ENCODE data around the gene COX4I1.
"Not testable (repeated sequence)": the region's sequence is repeated elsewhere in the genome, so short reads cannot be mapped to it uniquely, and the experiment has no call there.

COX4I1 gene

DNA sequence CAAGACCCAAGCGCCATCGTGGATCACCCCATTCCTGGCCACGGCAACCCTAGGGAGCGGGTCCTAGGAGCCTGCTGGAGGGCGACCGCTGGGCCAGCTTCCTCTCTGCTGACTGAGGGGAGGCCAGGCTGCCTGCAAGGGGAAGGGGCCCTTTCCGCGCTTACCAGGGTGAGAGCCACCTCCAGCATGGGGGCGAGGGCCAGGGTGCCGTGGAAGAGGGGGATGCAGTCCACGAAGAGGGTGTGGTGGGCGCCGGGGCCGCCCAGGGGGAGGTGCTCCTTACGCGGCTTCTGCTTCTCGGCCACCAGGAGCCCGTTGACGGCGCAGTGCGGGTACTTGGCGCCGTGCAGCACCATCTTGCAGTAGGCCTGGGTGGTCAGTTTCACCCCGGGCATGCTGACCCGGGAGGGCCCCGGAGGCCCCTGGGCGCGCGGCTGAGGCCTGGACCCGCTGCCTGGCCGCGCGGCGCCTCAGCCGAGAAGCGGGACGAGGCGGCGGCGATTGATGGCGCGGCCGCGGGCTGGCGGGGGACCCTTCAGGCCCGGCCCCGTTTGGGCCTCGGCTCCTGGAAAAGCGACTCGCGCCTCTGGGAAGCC lies 496 bp upstream of the COX4I1 start:
- Histone ChIP-seq H3K36me3 (peaks cover 58 to 72% (median 66%) of the 10 kb centered on the region in 11 experiments), H3K9ac (peak overlapping the region; percentile 96 to 100 (median 99)), H3K4me3 (peak overlapping the region; percentile 95 to 100 (median 99)), H3K9me3 (replicated peaks in 1 of 11) (no peaks in the 10 kb centered on the region), H3K27ac (peak overlapping the region; percentile 96 to 99 (median 98)), H4K20me1 (peaks cover 70 to 94% (median 87%) of the 10 kb centered on the region in 11 experiments), H3K27me3 (no peaks in the 10 kb centered on the region), H3K4me2 (peak overlapping the region; percentile 93 to 100 (median 97)), H3K4me1 (peaks cover 24 to 47% (median 32%) of the 10 kb centered on the region in 10 experiments)
- TF ChIP-seq Cebpa-rat (IDR thresholded peaks at IDR 0.05), result no peak

DNA sequence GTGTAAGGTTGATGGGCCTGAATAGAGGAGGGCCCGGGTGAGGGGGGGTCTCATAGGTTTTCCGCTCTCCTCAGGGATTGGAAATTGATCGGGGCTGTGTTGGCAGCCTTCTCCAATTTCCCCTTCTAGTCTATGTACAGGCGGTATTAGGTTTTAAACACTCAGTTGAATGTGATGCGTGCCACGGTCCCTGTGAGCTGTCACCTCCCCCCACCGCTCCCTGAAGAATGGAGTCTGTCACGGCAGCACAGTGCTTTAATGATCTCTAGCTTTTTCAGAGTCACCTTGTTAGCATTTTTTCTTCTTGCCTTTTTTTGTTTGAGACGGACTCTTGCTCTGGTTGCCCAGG lies 800 bp downstream of the COX4I1 start:
- Histone ChIP-seq H3K4me2 (peak overlapping the region; percentile 87 to 99 (median 97)), H3K4me3 (peak overlapping the region; percentile 95 to 100 (median 99)), H3K9ac (peak overlapping the region; percentile 96 to 100 (median 99)), H3K27ac (peak overlapping the region; percentile 96 to 99 (median 98)), H3K9me3 (replicated peaks in 1 of 11) (no peaks in the 10 kb centered on the region), H3K36me3 (peaks cover 60 to 72% (median 66%) of the 10 kb centered on the region in 11 experiments), H3K4me1 (peaks cover 24 to 47% (median 32%) of the 10 kb centered on the region in 10 experiments), H4K20me1 (peaks cover 71 to 94% (median 87%) of the 10 kb centered on the region in 11 experiments), H3K27me3 (no peaks in the 10 kb centered on the region)
- TF ChIP-seq Cebpa-rat (IDR thresholded peaks at IDR 0.05), result no peak

DNA sequence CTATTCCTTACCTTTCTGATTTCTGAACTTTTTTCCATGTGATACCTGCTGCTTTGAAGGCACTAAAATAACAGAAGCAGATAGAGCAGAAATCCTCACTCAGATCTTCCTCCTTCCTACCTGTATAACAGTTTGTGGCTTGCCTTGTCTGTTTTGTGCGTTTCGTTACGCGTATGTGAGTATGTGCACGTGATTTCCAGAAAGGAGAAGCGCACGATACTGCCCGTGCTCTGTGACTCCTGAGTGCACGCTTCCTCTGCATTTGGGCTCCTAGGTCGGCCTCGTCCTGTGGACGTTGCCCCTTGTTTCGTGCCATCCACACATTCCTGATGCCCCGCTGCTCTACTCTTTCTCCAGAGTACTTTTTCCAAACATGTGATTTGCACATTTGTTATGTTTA lies 4.1 kb downstream of the COX4I1 start:
- H3K4me2 ChIP-seq, result no peak overlapping the region
- no peak overlapping the region for H3K4me3 ChIP-seq
- H3K9ac ChIP-seq, result no peak overlapping the region; a peak in 1 of 22 replicates
- H3K4me1 ChIP-seq, result peaks cover 11 to 23% (median 20%) of the 10 kb centered on the region in 10 experiments
- H3K27ac ChIP-seq, result no peak overlapping the region
- peaks cover 50 to 78% (median 70%) of the 10 kb centered on the region in 11 experiments for H4K20me1 ChIP-seq
- TF ChIP-seq Cebpa-rat (IDR thresholded peaks at IDR 0.05), result no peak
- no peaks in the 10 kb centered on the region for H3K27me3 ChIP-seq
- H3K9me3 ChIP-seq (replicated peaks in 1 of 11), result peaks cover 0 to 9% (median 4%) of the 10 kb centered on the region in 11 experiments; a peak in 7 of 22 replicates
- peaks cover 64 to 68% (median 66%) of the 10 kb centered on the region in 11 experiments for H3K36me3 ChIP-seq

DNA sequence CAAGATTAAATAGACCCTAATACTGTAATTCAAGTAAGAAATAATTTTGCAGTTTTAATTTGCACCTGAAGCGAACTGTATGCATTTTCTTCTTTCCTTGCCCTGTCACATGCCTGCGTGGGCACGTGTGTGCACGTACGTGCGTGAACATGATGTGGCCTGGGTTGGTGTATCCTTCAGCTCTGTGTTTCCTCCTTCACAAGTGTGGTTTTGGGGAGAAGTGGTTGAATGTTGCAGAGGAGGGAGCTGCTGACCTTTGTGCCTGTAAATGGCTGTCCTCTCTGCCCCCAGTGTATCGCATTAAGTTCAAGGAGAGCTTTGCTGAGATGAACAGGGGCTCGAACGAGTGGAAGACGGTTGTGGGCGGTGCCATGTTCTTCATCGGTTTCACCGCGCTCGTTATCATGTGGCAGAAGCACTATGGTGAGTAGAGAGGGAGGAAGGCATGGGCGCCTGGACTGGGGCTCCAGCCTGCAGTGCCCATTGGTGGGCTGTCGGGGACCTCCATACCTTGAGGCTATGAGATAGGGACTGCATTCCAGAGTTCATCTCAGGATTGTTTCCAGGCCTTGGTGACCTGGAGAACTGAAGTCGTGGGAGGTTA lies 6.0 kb downstream of the COX4I1 start:
- Histone ChIP-seq H3K27me3 (0 out of 22 replicates have a peak, but pooled peaks cover 0 to under 1% (median 0%) of the 10 kb centered on the region in 11 experiments), H3K4me1 (peaks cover 12 to 23% (median 20%) of the 10 kb centered on the region in 10 experiments), H3K27ac (no peak overlapping the region), H3K4me3 (no peak overlapping the region), H3K4me2 (no peak overlapping the region), H3K9ac (no peak overlapping the region), H4K20me1 (peaks cover 34 to 77% (median 63%) of the 10 kb centered on the region in 11 experiments), H3K36me3 (peaks cover 64 to 73% (median 66%) of the 10 kb centered on the region in 11 experiments), H3K9me3 (replicated peaks in 1 of 11) (peaks cover 0 to 9% (median 4%) of the 10 kb centered on the region in 11 experiments; a peak in 7 of 22 replicates)
- TF ChIP-seq Cebpa-rat (IDR thresholded peaks at IDR 0.05), result no peak

DNA sequence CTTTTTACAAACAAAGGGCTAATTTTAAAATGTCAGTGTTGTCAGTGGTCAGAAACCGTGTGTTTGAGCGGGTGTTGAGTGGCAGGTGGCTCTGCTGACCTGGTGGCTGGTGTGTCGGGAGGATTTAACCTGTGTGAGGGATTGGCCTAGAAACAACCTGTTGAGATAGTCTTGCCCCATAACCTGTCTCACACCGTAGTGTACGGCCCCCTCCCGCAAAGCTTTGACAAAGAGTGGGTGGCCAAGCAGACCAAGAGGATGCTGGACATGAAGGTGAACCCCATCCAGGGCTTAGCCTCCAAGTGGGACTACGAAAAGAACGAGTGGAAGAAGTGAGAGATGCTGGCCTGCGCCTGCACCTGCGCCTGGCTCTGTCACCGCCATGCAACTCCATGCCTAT lies 7.0 kb downstream of the COX4I1 start:
- no peak for TF ChIP-seq Cebpa-rat (IDR thresholded peaks at IDR 0.05)
- H3K4me3 ChIP-seq, result no peak overlapping the region
- no peak overlapping the region for H3K27ac ChIP-seq
- H3K4me1 ChIP-seq, result peaks cover 2 to 13% (median 11%) of the 10 kb centered on the region in 10 experiments; a peak in 15 of 20 replicates
- peaks cover 24 to 77% (median 53%) of the 10 kb centered on the region in 11 experiments for H4K20me1 ChIP-seq
- H3K36me3 ChIP-seq, result peaks cover 57 to 64% (median 59%) of the 10 kb centered on the region in 11 experiments
- no peak overlapping the region for H3K4me2 ChIP-seq
- H3K9me3 ChIP-seq (replicated peaks in 1 of 11), result peaks cover 0 to 9% (median 4%) of the 10 kb centered on the region in 11 experiments; a peak in 7 of 22 replicates
- peaks cover 0 to 11% (median 3%) of the 10 kb centered on the region in 11 experiments; a peak in 16 of 22 replicates for H3K27me3 ChIP-seq
- no peak overlapping the region for H3K9ac ChIP-seq

DNA sequence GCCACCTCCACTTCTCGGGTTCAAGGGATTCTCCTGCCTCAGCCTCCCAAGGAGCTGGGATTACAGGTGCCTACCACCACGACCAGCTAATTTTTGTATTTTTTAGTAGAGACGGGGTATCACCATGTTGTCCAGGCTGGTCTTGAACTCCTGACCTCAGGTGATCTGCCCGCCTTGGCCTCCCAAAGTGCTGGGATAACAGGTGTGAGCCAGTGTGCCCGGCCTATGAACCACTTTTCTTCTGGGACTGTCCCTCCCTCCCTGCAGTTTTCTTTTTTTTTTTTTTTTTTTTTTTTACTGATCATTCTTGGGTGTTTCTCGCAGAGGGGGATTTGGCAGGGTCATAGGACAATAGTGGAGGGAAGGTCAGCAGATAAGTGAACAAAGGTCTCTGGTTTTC lies 7.8 kb downstream of the COX4I1 start:
- H3K4me3 ChIP-seq; H3K27ac ChIP-seq; H3K4me1 ChIP-seq; H3K4me2 ChIP-seq; H3K9ac ChIP-seq; H3K9me3 ChIP-seq (replicated peaks in 1 of 11): not testable (repeated sequence)
- Histone ChIP-seq H4K20me1 (peaks cover 16 to 77% (median 45%) of the 10 kb centered on the region in 11 experiments; a peak in 21 of 22 replicates), H3K36me3 (peaks cover 49 to 56% (median 51%) of the 10 kb centered on the region in 11 experiments), H3K27me3 (peaks cover 6 to 19% (median 11%) of the 10 kb centered on the region in 11 experiments; a peak in 20 of 22 replicates)

DNA sequence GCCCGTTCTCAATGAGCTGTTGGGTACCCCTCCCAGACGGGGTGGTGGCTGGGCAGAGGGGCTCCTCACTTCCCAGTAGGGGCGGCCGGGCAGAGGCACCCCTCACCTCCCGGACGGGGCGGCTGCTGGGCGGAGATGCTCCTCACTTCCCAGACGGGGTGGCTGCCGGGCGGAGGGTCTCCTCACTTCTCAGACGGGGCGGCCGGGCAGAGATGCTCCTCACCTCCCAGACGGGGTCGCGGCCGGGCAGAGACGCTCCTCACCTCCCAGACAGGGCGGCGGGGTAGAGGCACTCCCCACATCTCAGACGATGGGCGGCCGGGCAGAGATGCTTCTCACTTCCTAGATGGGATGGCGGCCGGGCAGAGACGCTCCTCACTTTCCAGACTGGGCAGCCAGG lies 8.6 kb downstream of the COX4I1 start:
- peaks cover 6 to 21% (median 18%) of the 10 kb centered on the region in 11 experiments; a peak in 20 of 22 replicates for H3K27me3 ChIP-seq
- H3K27ac ChIP-seq; H3K4me1 ChIP-seq; H3K4me2 ChIP-seq; H3K4me3 ChIP-seq; H3K9me3 ChIP-seq (replicated peaks in 1 of 11); H3K9ac ChIP-seq: not testable (repeated sequence)
- H3K36me3 ChIP-seq, result peaks cover 42 to 49% (median 43%) of the 10 kb centered on the region in 11 experiments
- peaks cover 16 to 77% (median 38%) of the 10 kb centered on the region in 11 experiments; a peak in 21 of 22 replicates for H4K20me1 ChIP-seq

DNA sequence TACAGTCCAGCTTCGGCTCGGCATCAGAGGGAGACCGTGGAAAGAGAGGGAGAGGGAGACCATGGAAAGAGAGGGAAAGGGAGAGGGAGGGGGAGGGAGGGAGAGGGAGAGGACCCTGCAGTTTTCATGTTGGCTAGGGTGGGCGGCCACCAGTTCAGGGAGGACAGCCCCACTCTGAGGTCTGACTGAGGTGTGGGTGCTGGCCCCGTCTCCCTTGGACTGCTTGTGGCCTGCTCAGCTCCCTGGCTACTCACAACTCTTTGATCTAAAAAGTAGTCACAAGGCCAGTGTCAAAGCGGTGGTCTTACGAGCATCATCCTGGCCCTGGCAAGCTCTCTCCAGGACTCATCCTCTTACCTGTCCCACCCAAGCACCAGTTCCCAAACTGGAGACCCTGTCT lies 9.4 kb downstream of the COX4I1 start:
- TF ChIP-seq Cebpa-rat (IDR thresholded peaks at IDR 0.05), result no peak
- Histone ChIP-seq H3K27me3 (peaks cover 6 to 25% (median 21%) of the 10 kb centered on the region in 11 experiments; a peak in 20 of 22 replicates), H4K20me1 (peaks cover 9 to 74% (median 30%) of the 10 kb centered on the region in 11 experiments; a peak in 18 of 22 replicates), H3K4me2 (peak overlapping the region in 5 of 11 experiments; percentile 15 to 40 (median 34); a peak in 5 of 22 replicates), H3K9ac (peak overlapping the region in 1 of 11 experiments; percentile 29; a peak in 1 of 22 replicates), H3K9me3 (replicated peaks in 1 of 11) (peaks cover 0 to 9% (median 4%) of the 10 kb centered on the region in 11 experiments; a peak in 7 of 22 replicates), H3K4me1 (peaks cover 0 to 9% (median 1%) of the 10 kb centered on the region in 10 experiments; a peak in 6 of 20 replicates), H3K4me3 (no peak overlapping the region), H3K36me3 (peaks cover 33 to 47% (median 35%) of the 10 kb centered on the region in 11 experiments), H3K27ac (no peak overlapping the region)

DNA sequence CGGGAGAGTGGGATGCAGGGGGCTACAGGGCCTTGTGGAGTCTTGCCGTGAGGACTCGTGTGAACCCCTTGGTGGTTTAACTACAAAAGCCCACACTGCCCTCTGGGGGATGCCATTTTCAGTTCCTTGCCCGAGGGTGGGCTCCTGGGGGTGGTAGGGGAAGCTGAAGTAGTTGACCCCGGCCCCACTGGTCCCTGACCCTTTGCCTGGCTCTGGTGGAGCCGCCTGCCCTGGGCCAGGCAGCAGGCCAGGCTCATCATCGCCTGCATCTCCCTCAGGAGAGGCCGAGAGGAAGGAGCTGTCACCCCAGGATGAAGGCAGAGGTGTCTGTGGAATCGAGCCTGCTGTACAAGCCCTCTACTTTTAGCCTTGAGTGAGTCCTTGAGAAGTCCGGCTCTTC lies 10.2 kb downstream of the COX4I1 start:
- Histone ChIP-seq H3K4me3 (no peak overlapping the region), H3K9me3 (replicated peaks in 1 of 11) (peaks cover 0 to 9% (median 4%) of the 10 kb centered on the region in 11 experiments; a peak in 7 of 22 replicates), H3K9ac (peak overlapping the region in 1 of 11 experiments; percentile 29; a peak in 1 of 22 replicates), H3K27me3 (peaks cover 6 to 25% (median 21%) of the 10 kb centered on the region in 11 experiments; a peak in 20 of 22 replicates), H3K4me1 (peaks cover 0 to 9% (median 1%) of the 10 kb centered on the region in 10 experiments; a peak in 6 of 20 replicates), H3K36me3 (peaks cover 27 to 40% (median 28%) of the 10 kb centered on the region in 11 experiments), H4K20me1 (peaks cover 6 to 67% (median 23%) of the 10 kb centered on the region in 11 experiments; a peak in 18 of 22 replicates), H3K27ac (no peak overlapping the region), H3K4me2 (peak overlapping the region in 4 of 11 experiments; percentile 15 to 40 (median 36); a peak in 6 of 22 replicates)
- TF ChIP-seq Cebpa-rat (IDR thresholded peaks at IDR 0.05), result no peak
